ENCODE measurements around the gene KCND3.

The KCND3 gene

GRCh38 chr1:111909030-111909429, 80.4 kb downstream of the KCND3 start:
- no peak for DNase-seq

- DNase-seq, result no peak
Observed at GRCh38 chr1:111908011-111908621, 81.4 kb downstream of the KCND3 start.

- DNase-seq, result no peak
Observed at GRCh38 chr1:111907321-111907720, 82.1 kb downstream of the KCND3 start.

GRCh38 chr1:111906816-111907215, 82.7 kb downstream of the KCND3 start:
- DNase-seq, result no peak

- no peak for DNase-seq
Observed at GRCh38 chr1:111906111-111906510, 83.4 kb downstream of the KCND3 start.

GRCh38 chr1:111904478-111905218, 84.8 kb downstream of the KCND3 start:
- DNase-seq, result no peak

- no peak for DNase-seq
Observed at GRCh38 chr1:111903871-111904449, 85.5 kb downstream of the KCND3 start.

GRCh38 chr1:111903148-111903870, 86.2 kb downstream of the KCND3 start:
- no peak for DNase-seq

- peak; percentile 57 to 92 for DNase-seq
Observed at GRCh38 chr1:111895469-111895868, 94.0 kb downstream of the KCND3 start.

GRCh38 chr1:111895017-111895416, 94.5 kb downstream of the KCND3 start:
- peak in 1 of 2 experiments; percentile 30 for DNase-seq

GRCh38 chr1:111894497-111894896, 95.0 kb downstream of the KCND3 start:
- peak; percentile 13 to 60 for DNase-seq

GRCh38 chr1:111891566-111891965, 97.9 kb downstream of the KCND3 start:
- no peak for DNase-seq

- DNase-seq, result no peak
Observed at GRCh38 chr1:111888740-111889376, 100.6 kb downstream of the KCND3 start.

GRCh38 chr1:111887875-111888274, 101.6 kb downstream of the KCND3 start:
- no peak for DNase-seq

- no peak for DNase-seq
Observed at GRCh38 chr1:111887385-111887784, 102.1 kb downstream of the KCND3 start.

- no peak for DNase-seq
Observed at GRCh38 chr1:111886741-111887140, 102.7 kb downstream of the KCND3 start.

- no peak for DNase-seq
Observed at GRCh38 chr1:111884772-111885443, 104.6 kb downstream of the KCND3 start.

GRCh38 chr1:111882986-111883560, 106.4 kb downstream of the KCND3 start:
- DNase-seq, result peak in 1 of 2 experiments; percentile 17

- no peak for DNase-seq
Observed at GRCh38 chr1:111882559-111882958, 106.9 kb downstream of the KCND3 start.

- peak in 1 of 2 experiments; percentile 61 for DNase-seq
Observed at GRCh38 chr1:111880881-111881837, 108.3 kb downstream of the KCND3 start.

- peak in 1 of 2 experiments; percentile 33 for DNase-seq
Observed at GRCh38 chr1:111879081-111879480, 110.4 kb downstream of the KCND3 start.

Measured in NCI-H446 (cell line).